ENCODE measurements around the gene NRF1. TPM values are rescaled to one million over a fixed set of nuclear protein-coding genes. Genes with fewer than 3 reads are reported as not detected.
A peak's percentile ranks its signal among the peaks of the same experiment; 100 is the strongest.

The NRF1 gene
- total RNA-seq, 1 donor, result 14.0 TPM

DNA sequence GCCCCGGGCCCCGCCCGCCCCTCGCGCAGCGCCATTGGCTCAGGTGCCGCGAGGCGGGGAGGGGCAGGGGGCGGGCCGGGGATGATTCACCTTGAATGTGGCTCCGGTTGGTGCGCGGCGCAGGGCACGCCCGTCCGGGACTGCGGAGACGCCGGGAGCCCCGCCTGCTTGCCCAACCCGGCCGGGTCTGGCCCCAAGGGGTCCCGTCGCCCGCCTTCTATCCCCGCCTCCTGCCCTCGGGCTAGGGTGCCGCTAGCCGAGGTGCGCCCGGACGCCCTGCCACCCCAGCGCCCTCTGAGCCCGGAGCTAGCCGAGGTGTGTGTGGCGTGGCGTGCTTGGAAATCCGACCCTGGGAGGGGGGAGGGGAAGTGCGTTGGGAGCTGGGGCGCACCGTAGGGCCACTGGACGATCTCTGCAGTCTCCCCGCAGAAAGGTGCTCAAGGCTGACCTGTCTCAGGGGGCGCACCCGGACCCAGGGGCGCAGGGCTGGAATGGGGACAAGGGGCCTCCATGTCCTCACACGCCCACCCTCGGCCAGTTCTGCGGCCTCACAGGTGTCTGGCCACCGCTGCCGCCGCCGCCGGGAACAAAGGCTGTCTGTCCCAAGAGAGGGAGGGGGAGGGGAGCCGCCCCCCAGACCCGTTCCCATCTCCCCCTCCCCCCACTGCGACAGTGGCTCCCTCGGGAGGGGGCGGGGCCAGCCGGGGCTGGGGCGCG lies 168.9 kb downstream of the NRF1 start:
- TF ChIP-seq, protein P1, sequence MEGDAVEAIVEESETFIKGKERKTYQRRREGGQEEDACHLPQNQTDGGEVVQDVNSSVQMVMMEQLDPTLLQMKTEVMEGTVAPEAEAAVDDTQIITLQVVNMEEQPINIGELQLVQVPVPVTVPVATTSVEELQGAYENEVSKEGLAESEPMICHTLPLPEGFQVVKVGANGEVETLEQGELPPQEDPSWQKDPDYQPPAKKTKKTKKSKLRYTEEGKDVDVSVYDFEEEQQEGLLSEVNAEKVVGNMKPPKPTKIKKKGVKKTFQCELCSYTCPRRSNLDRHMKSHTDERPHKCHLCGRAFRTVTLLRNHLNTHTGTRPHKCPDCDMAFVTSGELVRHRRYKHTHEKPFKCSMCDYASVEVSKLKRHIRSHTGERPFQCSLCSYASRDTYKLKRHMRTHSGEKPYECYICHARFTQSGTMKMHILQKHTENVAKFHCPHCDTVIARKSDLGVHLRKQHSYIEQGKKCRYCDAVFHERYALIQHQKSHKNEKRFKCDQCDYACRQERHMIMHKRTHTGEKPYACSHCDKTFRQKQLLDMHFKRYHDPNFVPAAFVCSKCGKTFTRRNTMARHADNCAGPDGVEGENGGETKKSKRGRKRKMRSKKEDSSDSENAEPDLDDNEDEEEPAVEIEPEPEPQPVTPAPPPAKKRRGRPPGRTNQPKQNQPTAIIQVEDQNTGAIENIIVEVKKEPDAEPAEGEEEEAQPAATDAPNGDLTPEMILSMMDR (IDR thresholded peaks at IDR 0.05; ENCODE audit: insufficient read depth, low read length), result no peak
- H3K4me3 ChIP-seq (ENCODE audit: low read depth, low read length), result no peak overlapping the region
- DNase-seq (ENCODE audit: low read depth), result no peak

DNA sequence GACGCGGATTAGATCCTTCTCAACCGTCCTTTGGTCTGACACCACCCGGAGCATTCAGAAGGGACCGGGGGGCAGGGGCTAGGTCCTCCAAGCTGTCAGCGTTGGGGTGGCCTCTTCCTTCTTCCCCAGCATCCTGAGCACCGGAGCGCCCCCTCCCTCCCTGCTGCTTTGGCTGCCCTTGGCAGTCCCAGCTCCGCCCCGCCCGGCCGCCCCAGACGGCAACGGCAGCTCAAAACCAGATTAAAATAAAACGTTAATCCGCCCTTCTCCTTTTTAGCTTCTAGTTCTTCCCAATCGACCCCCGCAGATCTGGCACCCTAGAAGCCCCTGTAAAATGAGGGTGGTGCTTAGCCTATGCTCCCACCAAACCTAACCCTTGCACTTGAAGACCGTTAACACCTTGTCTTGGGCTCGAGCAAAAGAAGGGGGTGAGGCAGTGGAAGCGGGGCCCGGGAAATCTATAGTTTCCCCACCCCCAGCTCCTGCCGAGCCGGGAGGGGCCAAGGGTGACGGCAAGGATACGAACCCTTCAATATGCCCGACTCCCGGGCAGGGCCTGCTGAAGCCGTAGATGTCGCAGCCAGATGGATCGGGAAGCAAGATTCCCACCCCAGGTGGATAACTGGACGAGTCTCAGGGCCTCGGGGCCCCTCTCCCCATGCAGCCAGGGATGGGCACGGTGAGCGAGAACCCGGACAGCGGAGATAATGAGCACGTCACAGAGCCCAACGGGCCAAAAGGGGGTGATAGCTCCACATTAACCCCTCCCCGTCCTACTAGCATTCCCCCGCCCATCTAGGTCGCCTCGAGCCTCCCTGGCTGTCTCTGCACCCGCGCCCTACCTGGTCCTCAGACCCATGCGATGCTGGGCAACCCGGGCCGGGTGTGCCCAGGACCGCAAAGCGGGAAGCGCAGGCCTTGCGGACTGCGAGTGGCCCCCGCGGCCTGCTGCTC lies 169.7 kb downstream of the NRF1 start:
- no peak overlapping the region for H3K4me3 ChIP-seq (ENCODE audit: low read depth, low read length)
- DNase-seq (ENCODE audit: low read depth), result no peak
- TF ChIP-seq, protein P1 (IDR thresholded peaks at IDR 0.05; ENCODE audit: insufficient read depth, low read length), result no peak

DNA sequence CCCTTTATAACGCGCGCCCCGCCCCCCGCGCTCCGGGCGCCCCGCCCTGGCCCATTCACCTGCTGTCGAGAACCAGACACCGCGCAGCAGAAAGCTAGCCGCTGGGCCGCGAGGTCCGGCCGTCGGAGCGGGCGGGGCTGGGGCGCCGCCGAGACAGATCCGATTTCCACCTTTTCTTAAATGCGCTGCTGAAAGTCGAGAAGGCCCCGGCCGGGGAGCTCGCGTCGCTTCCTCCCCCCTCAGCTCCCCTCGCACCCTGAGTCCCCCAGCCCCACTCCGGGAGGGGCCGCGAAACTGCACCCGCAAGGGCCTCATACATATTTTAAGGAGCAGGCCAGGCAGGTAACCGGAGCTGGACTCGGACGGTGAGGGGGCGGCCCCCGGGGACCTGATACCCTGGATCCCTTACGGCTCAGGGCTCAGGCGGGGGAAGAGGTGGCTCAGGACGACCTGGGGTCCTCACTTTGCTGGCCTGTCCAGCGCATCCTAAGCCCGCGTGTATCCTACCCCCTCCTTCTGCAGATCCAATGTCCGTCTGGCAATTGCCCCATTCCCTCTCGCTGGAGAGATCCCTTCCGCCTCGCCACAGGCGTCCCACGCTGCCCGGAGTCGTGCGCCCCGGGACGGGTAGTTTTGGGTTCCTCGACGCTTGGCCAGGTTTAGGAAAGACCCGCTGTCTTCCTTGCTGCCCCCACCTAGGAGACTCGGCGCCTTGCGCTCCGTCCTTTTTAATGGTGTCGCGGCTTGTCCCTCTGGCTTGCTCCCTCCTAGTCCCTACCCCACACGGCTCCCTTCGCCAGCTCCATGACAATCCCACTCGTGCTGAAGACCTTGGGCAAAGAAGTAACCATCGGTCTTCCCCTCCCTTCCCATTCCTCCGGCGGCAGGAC lies 170.7 kb downstream of the NRF1 start:
- TF ChIP-seq, protein P1 (IDR thresholded peaks at IDR 0.05; ENCODE audit: insufficient read depth, low read length), result no peak
- DNase-seq (ENCODE audit: low read depth), result no peak
- no peak overlapping the region for H3K4me3 ChIP-seq (ENCODE audit: low read depth, low read length)

DNA sequence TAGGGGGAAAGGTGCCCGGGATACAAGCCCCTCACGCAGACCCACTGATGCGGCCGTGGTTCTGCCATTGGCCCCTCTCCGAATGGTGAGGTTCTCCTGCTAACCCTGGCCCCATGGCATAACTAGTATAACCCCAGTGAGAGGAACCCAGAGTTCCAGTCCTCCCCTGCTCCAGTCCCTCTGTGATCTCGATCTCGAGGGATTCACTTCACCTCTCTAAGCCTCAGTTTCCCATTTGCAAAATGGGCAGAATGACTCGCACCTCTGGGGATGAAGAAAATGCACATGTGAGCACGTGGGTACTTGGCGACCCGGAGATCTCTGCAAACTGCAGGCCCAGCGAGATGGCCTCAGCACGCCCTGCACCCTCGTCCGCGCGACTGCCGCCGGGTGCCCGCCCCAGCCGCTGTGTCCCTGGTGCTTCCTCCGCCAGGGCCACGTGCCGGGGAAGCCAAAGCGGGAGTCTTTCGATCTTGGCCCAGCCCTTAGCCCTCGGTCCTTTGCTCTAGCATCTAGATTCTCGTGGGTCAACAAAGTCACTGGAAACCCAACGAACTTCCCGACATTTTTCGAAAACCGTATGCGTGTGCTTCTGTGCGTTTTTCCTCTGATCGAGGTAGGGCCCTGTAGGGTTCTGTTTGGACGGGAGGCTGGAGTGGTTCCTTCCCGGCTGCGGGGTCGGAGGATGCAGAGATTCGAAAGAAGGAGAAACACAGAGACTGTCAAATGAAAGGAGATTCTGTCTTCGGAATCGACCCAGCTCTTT lies 171.5 kb downstream of the NRF1 start:
- TF ChIP-seq, protein P1 (IDR thresholded peaks at IDR 0.05; ENCODE audit: insufficient read depth, low read length), result no peak
- no peak overlapping the region for H3K4me3 ChIP-seq (ENCODE audit: low read depth, low read length)
- DNase-seq (ENCODE audit: low read depth), result peak; percentile 4

DNA sequence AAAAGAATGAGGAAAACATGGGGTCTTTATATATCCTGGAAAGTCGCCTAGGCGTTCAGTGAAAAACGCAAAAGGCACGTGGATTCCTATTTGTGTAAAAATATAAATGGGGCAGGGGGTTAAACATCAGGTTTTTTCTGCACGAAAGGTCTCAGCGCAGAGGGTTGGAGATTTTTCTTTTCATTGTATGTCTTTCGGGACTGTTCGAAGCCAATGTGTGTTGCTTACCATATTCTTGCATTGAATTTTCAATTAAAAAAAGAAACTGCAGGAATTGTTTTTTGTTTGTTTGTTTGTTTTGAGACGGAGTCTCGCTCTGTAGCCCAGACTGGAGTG lies 172.0 kb downstream of the NRF1 start:
- TF ChIP-seq, protein P1 (IDR thresholded peaks at IDR 0.05; ENCODE audit: insufficient read depth, low read length), result no peak
- DNase-seq (ENCODE audit: low read depth), result no peak
- no peak overlapping the region for H3K4me3 ChIP-seq (ENCODE audit: low read depth, low read length)

DNA sequence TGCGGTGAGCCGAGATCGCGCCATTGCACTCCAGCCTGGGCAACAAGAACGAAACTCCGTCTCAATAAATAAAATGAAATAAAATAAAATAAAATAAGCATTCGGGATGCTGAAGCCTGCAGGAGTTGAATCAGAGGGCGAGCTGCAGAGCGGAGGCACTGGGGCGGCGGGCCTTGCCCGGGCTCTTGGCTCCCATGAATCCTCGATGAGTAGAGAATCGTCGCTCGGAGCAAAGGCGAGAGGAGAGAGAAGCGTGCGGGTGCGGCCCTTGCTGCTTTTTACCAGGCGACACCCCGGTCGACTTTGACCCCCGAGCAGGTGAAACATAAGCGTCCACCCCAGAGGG lies 172.9 kb downstream of the NRF1 start:
- no peak for DNase-seq (ENCODE audit: low read depth)
- TF ChIP-seq, protein P1 (IDR thresholded peaks at IDR 0.05; ENCODE audit: insufficient read depth, low read length), result no peak

More for the DNA sequence above, 172.9 kb downstream of the NRF1 start:
- no peak overlapping the region for H3K4me3 ChIP-seq (ENCODE audit: low read depth, low read length)
